Stomach (tissue), 9 donors: ENCODE measurements around the gene TMEM178A. TPM values are rescaled to one million over a fixed set of nuclear protein-coding genes. Genes with fewer than 3 reads are reported as not detected.

Source experiments
- DNase-seq, 2 donors: peaks; one replicate each; pipeline versions ENCODE4 v3.0.0 to v3.0.0-alpha.2; 2013 to 2019
- H3K27ac ChIP-seq, 5 donors: fragments of 200-600 bp in 4 of 5; sonication (generic) in 4 of 5; one replicate each; pipeline ENCODE4 v1.5.1; 2013 to 2019; ENCODE audit warnings: mild to moderate bottlenecking in 1 of 5, moderate library complexity in 1 of 5
- H3K27me3 ChIP-seq, 3 donors: fragments of 200-600 bp; sonication (generic); one replicate each; pipeline ENCODE4 v1.5.1; 2017 to 2019; ENCODE audit warnings: mixed run types in 1 of 3
- H3K36me3 ChIP-seq, 4 donors: fragments of 200-600 bp; sonication (generic); 1 replicate in 3 of 4; 2 replicates in 1 of 4; pipeline ENCODE4 v1.5.1; 2016 to 2019
- H3K4me1 ChIP-seq, 4 donors: fragments of 200-600 bp; sonication (generic); one replicate each; pipeline ENCODE4 v1.5.1; 2016 to 2019
- H3K4me3 ChIP-seq, 4 donors: fragments of 200-600 bp; sonication (generic) in 3 of 4; one replicate each; pipeline ENCODE4 v1.5.1; 2016 to 2019; ENCODE audit warnings: mild to moderate bottlenecking in 1 of 4
- H3K9me3 ChIP-seq, 4 donors: fragments of 200-600 bp; sonication (generic); one replicate each; pipeline ENCODE4 v1.5.1; 2016 to 2019
- EP300 ChIP-seq: sonication (generic); formaldehyde crosslinking; IDR thresholded peaks from one replicate; pipeline ENCODE4 v1.6.1; 2017; ENCODE audit warnings: antibody characterized with exemption
- POLR2A ChIP-seq, 4 donors: fragments of 450-650 bp; IDR thresholded peaks; one replicate each; pipeline ENCODE4 v1.6.1; 2016; ENCODE audit warnings: antibody characterized with exemption in 4 of 4, control low read depth in 2 of 4, mild to moderate bottlenecking in 1 of 4, moderate library complexity in 1 of 4
- POLR2AphosphoS5 ChIP-seq, 3 donors: sonication (generic); formaldehyde crosslinking; IDR thresholded peaks; one replicate each; pipeline ENCODE4 v1.6.1; 2016; ENCODE audit warnings: antibody characterized with exemption in 3 of 3
- WGBS, 5 donors: extraction: QIAGEN DNeasy Blood & Tissue Kit in 3 of 5; methylation state at CpG; one replicate each; pipeline versions ENCODE4 v1.1.5 to v1.1.7; 2013 to 2018; 5-methylcytosine and 5-hydroxymethylcytosine counted together
- intact Hi-C: fragments of 100-400 bp; cut with DNase I; formaldehyde crosslinking; loops from one replicate; pipeline ENCODE4 v1.15.1; 2023; ENCODE audit warnings: low total_unique reads
- polyA plus RNA-seq, 3 donors: library from polyadenylated mRNA; stranded (reverse); fragments of 200-250 nt; gene quantifications; one replicate each; pipeline ENCODE4 v1.2.3, GENCODE V29; 2013
- total RNA-seq, 5 donors: library from RNA; depleted of rRNA; stranded (reverse); fragments of >200 nt; gene quantifications; one replicate each; pipeline versions ENCODE4 v1.1.0 to v1.2.3, GENCODE V29; 2014 to 2016
- TF ChIP-seq, protein P1 (sequence below), 7 experiments: fragments of 450-650 bp in 4 of 7; fragments of 200-600 bp in 3 of 7; sonication (generic) in 3 of 7; IDR thresholded peaks; one replicate each; pipeline ENCODE4 v1.5.1; 2016 to 2019; ENCODE audit warnings: antibody characterized with exemption in 7 of 7, control low read depth in 2 of 7, mild to moderate bottlenecking in 1 of 7
- donor health status: healthy with polysubstance abuse.
- donor health status: Bipolar disorder and iron deficiency.
- donor health status: healthy.

The TMEM178A gene
- total and polyA plus RNA-seq, 8 donors, result 0.62 to 36.5 (median 4.4) TPM

- Histone ChIP-seq H3K27ac (no peak overlapping the region), H3K4me1 (no peaks in the 10 kb centered on the region), H3K4me3 (no peak overlapping the region), H3K27me3 (no peaks in the 10 kb centered on the region), H3K9me3 (peaks cover 0 to 7% (median 2%) of the 10 kb centered on the region in 4 donors), H3K36me3 (no peaks in the 10 kb centered on the region)
- WGBS, 5 donors, result 92 to 97% (median 94%) methylated on average over 8 of the region's 8 CpGs
- DNase-seq, result no peak
- intact Hi-C loops, result no loop called here
- TF ChIP-seq POLR2AphosphoS5 (IDR thresholded peaks at IDR 0.05) (no peak), EP300 (no peak)
Observed at GRCh38 chr2:39706945-39707344, 41.2 kb downstream of the TMEM178A start.

GRCh38 chr2:39708003-39708402 lies 42.3 kb downstream of the TMEM178A start:
- Histone ChIP-seq H3K9me3 (no peaks in the 10 kb centered on the region), H3K27ac (no peak overlapping the region), H3K4me3 (no peak overlapping the region), H3K4me1 (no peaks in the 10 kb centered on the region), H3K36me3 (no peaks in the 10 kb centered on the region), H3K27me3 (no peaks in the 10 kb centered on the region)
- TF ChIP-seq EP300 (no peak), POLR2AphosphoS5 (IDR thresholded peaks at IDR 0.05) (no peak), POLR2A (IDR thresholded peaks at IDR 0.05) (no peak)
- TF ChIP-seq, protein P1, sequence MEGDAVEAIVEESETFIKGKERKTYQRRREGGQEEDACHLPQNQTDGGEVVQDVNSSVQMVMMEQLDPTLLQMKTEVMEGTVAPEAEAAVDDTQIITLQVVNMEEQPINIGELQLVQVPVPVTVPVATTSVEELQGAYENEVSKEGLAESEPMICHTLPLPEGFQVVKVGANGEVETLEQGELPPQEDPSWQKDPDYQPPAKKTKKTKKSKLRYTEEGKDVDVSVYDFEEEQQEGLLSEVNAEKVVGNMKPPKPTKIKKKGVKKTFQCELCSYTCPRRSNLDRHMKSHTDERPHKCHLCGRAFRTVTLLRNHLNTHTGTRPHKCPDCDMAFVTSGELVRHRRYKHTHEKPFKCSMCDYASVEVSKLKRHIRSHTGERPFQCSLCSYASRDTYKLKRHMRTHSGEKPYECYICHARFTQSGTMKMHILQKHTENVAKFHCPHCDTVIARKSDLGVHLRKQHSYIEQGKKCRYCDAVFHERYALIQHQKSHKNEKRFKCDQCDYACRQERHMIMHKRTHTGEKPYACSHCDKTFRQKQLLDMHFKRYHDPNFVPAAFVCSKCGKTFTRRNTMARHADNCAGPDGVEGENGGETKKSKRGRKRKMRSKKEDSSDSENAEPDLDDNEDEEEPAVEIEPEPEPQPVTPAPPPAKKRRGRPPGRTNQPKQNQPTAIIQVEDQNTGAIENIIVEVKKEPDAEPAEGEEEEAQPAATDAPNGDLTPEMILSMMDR (IDR thresholded peaks at IDR 0.05), result no peak
- intact Hi-C loops, result no loop called here
- DNase-seq, result no peak
- WGBS, 5 donors, result 96 to 98% (median 97%) methylated on average over 9 of the region's 9 CpGs

- Histone ChIP-seq H3K9me3 (no peaks in the 10 kb centered on the region), H3K27ac (no peak overlapping the region), H3K4me1 (no peaks in the 10 kb centered on the region), H3K36me3 (no peaks in the 10 kb centered on the region), H3K27me3 (no peaks in the 10 kb centered on the region), H3K4me3 (no peak overlapping the region)
- no peak for DNase-seq
- intact Hi-C loops, result no loop called here
- no peak for TF ChIP-seq POLR2AphosphoS5 (IDR thresholded peaks at IDR 0.05)
- TF ChIP-seq EP300, result no peak
- TF ChIP-seq POLR2A (IDR thresholded peaks at IDR 0.05), result no peak
- TF ChIP-seq, protein P1 (IDR thresholded peaks at IDR 0.05), result no peak
- WGBS, 5 donors, result 68 to 78% (median 75%) methylated on average over 3 of the region's 3 CpGs
Observed at GRCh38 chr2:39710807-39711206, 45.1 kb downstream of the TMEM178A start.

DNA sequence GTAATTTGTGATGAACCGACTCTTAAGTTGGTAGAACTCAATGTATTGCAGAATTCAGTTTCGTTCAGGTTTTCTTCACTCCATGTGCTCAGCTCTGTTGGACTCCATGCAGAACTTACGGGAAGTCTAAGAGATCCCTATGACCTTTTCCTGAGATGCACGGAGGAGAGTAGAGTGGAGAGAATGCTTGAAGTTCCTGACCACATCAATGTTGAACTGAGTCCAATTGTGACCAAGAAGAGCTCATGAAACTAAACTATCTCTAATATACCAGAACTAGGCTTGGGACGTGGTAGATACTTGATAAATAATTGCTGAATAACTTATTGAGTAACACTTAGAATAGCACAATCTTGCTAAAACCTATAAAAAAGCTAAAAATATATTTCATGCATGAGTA lies 47.2 kb downstream of the TMEM178A start:
- Histone ChIP-seq H3K9me3 (no peaks in the 10 kb centered on the region), H3K4me3 (no peak overlapping the region), H3K27me3 (no peaks in the 10 kb centered on the region), H3K27ac (no peak overlapping the region), H3K36me3 (no peaks in the 10 kb centered on the region), H3K4me1 (no peaks in the 10 kb centered on the region)
- DNase-seq, result no peak
- TF ChIP-seq, protein P1 (IDR thresholded peaks at IDR 0.05), result no peak
- no peak for TF ChIP-seq POLR2AphosphoS5 (IDR thresholded peaks at IDR 0.05)
- no peak for TF ChIP-seq EP300
- TF ChIP-seq POLR2A (IDR thresholded peaks at IDR 0.05), result no peak
- intact Hi-C loops, result no loop called here
- WGBS, 5 donors, result 79 to 95% (median 90%) methylated on average over 5 of the region's 5 CpGs

GRCh38 chr2:39715095-39715494 lies 49.4 kb downstream of the TMEM178A start:
- no peak for DNase-seq
- H3K4me3 ChIP-seq, result no peak overlapping the region
- H3K9me3 ChIP-seq, result no peaks in the 10 kb centered on the region
- TF ChIP-seq POLR2A (IDR thresholded peaks at IDR 0.05) (no peak), POLR2AphosphoS5 (IDR thresholded peaks at IDR 0.05) (no peak), EP300 (no peak)
- TF ChIP-seq, protein P1 (IDR thresholded peaks at IDR 0.05), result no peak
- H3K27ac ChIP-seq, result no peak overlapping the region
- no peaks in the 10 kb centered on the region for H3K4me1 ChIP-seq
- H3K27me3 ChIP-seq, result no peaks in the 10 kb centered on the region
- H3K36me3 ChIP-seq, result no peaks in the 10 kb centered on the region
- intact Hi-C loops, result no loop called here
